Activated naive CD8-positive, alpha-beta T cell (primary cell): ENCODE results near the gene TNIP3.
"Not testable (repeated sequence)": the region's sequence is repeated elsewhere in the genome, so short reads cannot be mapped to it uniquely, and the experiment has no call there.

Experiments used
- H3K27ac Mint-ChIP-seq: one replicate; pipeline ENCODE4 v1.8.0; 2021; ENCODE audit warnings: mixed read lengths
- H3K27me3 Mint-ChIP-seq: one replicate; pipeline ENCODE4 v1.8.0; 2021; ENCODE audit warnings: mixed read lengths
- H3K36me3 Mint-ChIP-seq: one replicate; pipeline ENCODE4 v1.8.0; 2021; ENCODE audit warnings: mixed read lengths
- H3K4me1 Mint-ChIP-seq: one replicate; pipeline ENCODE4 v1.8.0; 2021; ENCODE audit warnings: low read depth, mixed read lengths
- H3K4me3 Mint-ChIP-seq: one replicate; pipeline ENCODE4 v1.8.0; 2021; ENCODE audit warnings: mild to moderate bottlenecking, mixed read lengths
- H3K9me3 Mint-ChIP-seq: one replicate; pipeline ENCODE4 v1.8.0; 2021; ENCODE audit warnings: low read depth, mixed read lengths

TNIP3 gene

GRCh38 chr4:121164291-121164690, at the start of gene TNIP3:
Gene TNIP3 (minus strand): TSS chr4:121164321. CDS start chr4:121164125, 196 bp downstream.
- Mint-ChIP-seq H3K27ac (peak within 1 kb of the TSS; percentile 3), H3K36me3 (no peaks in the 10 kb centered on the region), H3K4me3 (no peak within 1 kb of the TSS), H3K9me3 (no peaks in the 10 kb centered on the region), H3K27me3 (no peaks in the 10 kb centered on the region), H3K4me1 (peaks cover 41% of the 10 kb centered on the region)

- Mint-ChIP-seq H3K4me3 (no peak overlapping the region), H3K27ac (no peak overlapping the region), H3K36me3 (no peaks in the 10 kb centered on the region)
These were observed 48.7 kb upstream of the TNIP3 start for GRCh38 chr4:121212806-121213205.

GRCh38 chr4:121209171-121209570, 45.0 kb upstream of the TNIP3 start:
- no peak overlapping the region for H3K4me3 Mint-ChIP-seq
- no peaks in the 10 kb centered on the region for H3K9me3 Mint-ChIP-seq
- no peaks in the 10 kb centered on the region for H3K27me3 Mint-ChIP-seq
- no peak overlapping the region for H3K27ac Mint-ChIP-seq
- H3K4me1 Mint-ChIP-seq, result peaks cover 1% of the 10 kb centered on the region
- H3K36me3 Mint-ChIP-seq, result no peaks in the 10 kb centered on the region

More at GRCh38 chr4:121212806-121213205, 48.7 kb upstream of the TNIP3 start:
- H3K27me3 Mint-ChIP-seq, result no peaks in the 10 kb centered on the region
- H3K9me3 Mint-ChIP-seq, result no peaks in the 10 kb centered on the region
- H3K4me1 Mint-ChIP-seq, result peaks cover 6% of the 10 kb centered on the region

- H3K27me3 Mint-ChIP-seq, result no peaks in the 10 kb centered on the region
- H3K4me3 Mint-ChIP-seq, result no peak overlapping the region
- no peaks in the 10 kb centered on the region for H3K36me3 Mint-ChIP-seq
- H3K9me3 Mint-ChIP-seq, result no peaks in the 10 kb centered on the region
- no peak overlapping the region for H3K27ac Mint-ChIP-seq
- H3K4me1 Mint-ChIP-seq, result no peaks in the 10 kb centered on the region
These were observed 44.3 kb upstream of the TNIP3 start for GRCh38 chr4:121208244-121209007.

GRCh38 chr4:121205777-121206176, 41.7 kb upstream of the TNIP3 start:
- not testable (repeated sequence) for H3K4me3 Mint-ChIP-seq, H3K27ac Mint-ChIP-seq, H3K4me1 Mint-ChIP-seq, H3K27me3 Mint-ChIP-seq, H3K36me3 Mint-ChIP-seq, H3K9me3 Mint-ChIP-seq

GRCh38 chr4:121200795-121201472, 36.8 kb upstream of the TNIP3 start:
- H3K27me3 Mint-ChIP-seq, result no peaks in the 10 kb centered on the region
- H3K27ac Mint-ChIP-seq, result no peak overlapping the region

GRCh38 chr4:121199742-121200561, 35.8 kb upstream of the TNIP3 start:
- H3K27me3 Mint-ChIP-seq, result no peaks in the 10 kb centered on the region

More at GRCh38 chr4:121200795-121201472, 36.8 kb upstream of the TNIP3 start:
- Mint-ChIP-seq H3K4me1 (peaks cover 23% of the 10 kb centered on the region), H3K9me3 (no peaks in the 10 kb centered on the region), H3K36me3 (no peaks in the 10 kb centered on the region), H3K4me3 (no peak overlapping the region)

GRCh38 chr4:121198251-121198650, 34.1 kb upstream of the TNIP3 start:
- H3K4me3 Mint-ChIP-seq, result no peak overlapping the region
- peaks cover 23% of the 10 kb centered on the region for H3K4me1 Mint-ChIP-seq
- no peaks in the 10 kb centered on the region for H3K9me3 Mint-ChIP-seq
- no peaks in the 10 kb centered on the region for H3K36me3 Mint-ChIP-seq
- no peaks in the 10 kb centered on the region for H3K27me3 Mint-ChIP-seq
- no peak overlapping the region for H3K27ac Mint-ChIP-seq

More at GRCh38 chr4:121199742-121200561, 35.8 kb upstream of the TNIP3 start:
- peaks cover 23% of the 10 kb centered on the region for H3K4me1 Mint-ChIP-seq
- no peak overlapping the region for H3K27ac Mint-ChIP-seq
- no peaks in the 10 kb centered on the region for H3K9me3 Mint-ChIP-seq
- H3K36me3 Mint-ChIP-seq, result no peaks in the 10 kb centered on the region
- H3K4me3 Mint-ChIP-seq, result no peak overlapping the region

GRCh38 chr4:121195649-121196048, 31.5 kb upstream of the TNIP3 start:
- H3K27me3 Mint-ChIP-seq, result no peaks in the 10 kb centered on the region
- no peak overlapping the region for H3K27ac Mint-ChIP-seq
- H3K4me1 Mint-ChIP-seq, result peaks cover 38% of the 10 kb centered on the region
- H3K4me3 Mint-ChIP-seq, result no peak overlapping the region
- H3K36me3 Mint-ChIP-seq, result no peaks in the 10 kb centered on the region
- H3K9me3 Mint-ChIP-seq, result no peaks in the 10 kb centered on the region

GRCh38 chr4:121192480-121192879, 28.4 kb upstream of the TNIP3 start:
- peaks cover 50% of the 10 kb centered on the region for H3K4me1 Mint-ChIP-seq
- no peaks in the 10 kb centered on the region for H3K9me3 Mint-ChIP-seq
- H3K36me3 Mint-ChIP-seq, result no peaks in the 10 kb centered on the region
- H3K4me3 Mint-ChIP-seq, result peak overlapping the region; percentile 17
- no peak overlapping the region for H3K27ac Mint-ChIP-seq
- H3K27me3 Mint-ChIP-seq, result no peaks in the 10 kb centered on the region

GRCh38 chr4:121192013-121192412, 27.9 kb upstream of the TNIP3 start:
- Mint-ChIP-seq H3K4me1 (peaks cover 55% of the 10 kb centered on the region), H3K4me3 (peak overlapping the region; percentile 17), H3K36me3 (no peaks in the 10 kb centered on the region), H3K9me3 (no peaks in the 10 kb centered on the region), H3K27ac (no peak overlapping the region), H3K27me3 (no peaks in the 10 kb centered on the region)

GRCh38 chr4:121191361-121191760, 27.2 kb upstream of the TNIP3 start:
- H3K36me3 Mint-ChIP-seq, result no peaks in the 10 kb centered on the region
- peaks cover 57% of the 10 kb centered on the region for H3K4me1 Mint-ChIP-seq

GRCh38 chr4:121190389-121190788, 26.3 kb upstream of the TNIP3 start:
- H3K36me3 Mint-ChIP-seq, result no peaks in the 10 kb centered on the region
- H3K4me1 Mint-ChIP-seq, result peaks cover 61% of the 10 kb centered on the region
- no peaks in the 10 kb centered on the region for H3K9me3 Mint-ChIP-seq
- no peaks in the 10 kb centered on the region for H3K27me3 Mint-ChIP-seq
- peak overlapping the region; percentile 79 for H3K27ac Mint-ChIP-seq
- H3K4me3 Mint-ChIP-seq, result peak overlapping the region; percentile 73

More at GRCh38 chr4:121191361-121191760, 27.2 kb upstream of the TNIP3 start:
- Mint-ChIP-seq H3K27me3 (no peaks in the 10 kb centered on the region), H3K9me3 (no peaks in the 10 kb centered on the region), H3K4me3 (no peak overlapping the region), H3K27ac (peak overlapping the region; percentile 64)

- Mint-ChIP-seq H3K27me3 (no peaks in the 10 kb centered on the region), H3K36me3 (no peaks in the 10 kb centered on the region), H3K4me3 (peak overlapping the region; percentile 73), H3K9me3 (no peaks in the 10 kb centered on the region), H3K4me1 (peaks cover 61% of the 10 kb centered on the region), H3K27ac (peak overlapping the region; percentile 79)
These were observed 25.4 kb upstream of the TNIP3 start for GRCh38 chr4:121189326-121190215.
